Keratinocyte (primary cell): Measurements from ENCODE around the gene KRT27. TPM values are rescaled to one million over a fixed set of nuclear protein-coding genes. Genes with fewer than 3 reads are reported as not detected.

Experiments used
- DNase-seq: peaks from one replicate; pipeline ENCODE4 v3.0.0-alpha.2; 2011; ENCODE audit warnings: low read depth, missing footprints, low spot score
- FAIRE-seq: peaks from 2 replicates; lab custom pipeline; 2011; peaks lifted over from hg19 to GRCh38; lab: Jason Lieb, UNC
- H2AFZ ChIP-seq: 2 replicates; pipeline ENCODE4 v1.6.0; 2012; ENCODE audit warnings: low read length, control low read depth, inconsistent platforms; ENCODE audit not compliant: control insufficient read depth
- H3K27ac ChIP-seq: 2 replicates; pipeline ENCODE4 v1.5.1; 2011; ENCODE audit warnings: low read length; ENCODE audit not compliant: control insufficient read depth, insufficient read depth
- H3K27me3 ChIP-seq: 3 replicates; pipeline ENCODE4 v1.6.0; 2011; ENCODE audit warnings: low read length; ENCODE audit not compliant: control insufficient read depth, insufficient read depth; ENCODE audit errors: extremely low read depth
- H3K36me3 ChIP-seq, 2 experiments: 2 replicates in 1 of 2; 3 replicates in 1 of 2; pipeline ENCODE4 v1.5.1; 2011; ENCODE audit warnings: low read length in 2 of 2, mild to moderate bottlenecking in 1 of 2; ENCODE audit not compliant: control insufficient read depth in 2 of 2, insufficient read depth in 2 of 2; ENCODE audit errors: extremely low read depth in 1 of 2
- H3K4me1 ChIP-seq: 3 replicates; pipeline ENCODE4 v1.5.1; 2011; ENCODE audit warnings: low read length; ENCODE audit not compliant: control insufficient read depth, insufficient read depth; ENCODE audit errors: extremely low read depth
- H3K4me2 ChIP-seq: 3 replicates; pipeline ENCODE4 v1.6.0; 2011; ENCODE audit warnings: low read depth, low read length; ENCODE audit not compliant: control insufficient read depth, insufficient read depth; ENCODE audit errors: extremely low read depth
- H3K4me3 ChIP-seq, 3 experiments: fragments of 200-600 bp in 1 of 3; sonication (generic) in 1 of 3; 2 replicates in 2 of 3; 3 replicates in 1 of 3; pipeline ENCODE4 v1.5.1; 2011 to 2016; ENCODE audit warnings: low read length in 3 of 3, mild to moderate bottlenecking in 3 of 3, control low read depth in 2 of 3, inconsistent platforms in 1 of 3, low read depth in 1 of 3, mixed read lengths in 1 of 3, mixed run types in 1 of 3, moderate library complexity in 1 of 3; ENCODE audit not compliant: control insufficient read depth in 2 of 3, insufficient read depth in 2 of 3; ENCODE audit errors: extremely low read depth in 1 of 3
- H3K79me2 ChIP-seq: 2 replicates; pipeline ENCODE4 v1.6.0; 2012; ENCODE audit warnings: low read length; ENCODE audit not compliant: control insufficient read depth, insufficient read depth
- H3K9ac ChIP-seq: 3 replicates; pipeline ENCODE4 v1.6.0; 2011; ENCODE audit warnings: low read length; ENCODE audit not compliant: control insufficient read depth, insufficient read depth; ENCODE audit errors: extremely low read depth
- H3K9me1 ChIP-seq: 3 replicates; pipeline ENCODE4 v1.6.0; 2011; ENCODE audit warnings: low read length; ENCODE audit not compliant: control insufficient read depth, insufficient read depth; ENCODE audit errors: extremely low read depth
- H3K9me3 ChIP-seq: 2 replicates; pipeline ENCODE4 v1.5.1; 2012; ENCODE audit warnings: low read depth, low read length; ENCODE audit not compliant: control insufficient read depth
- H4K20me1 ChIP-seq: 3 replicates; pipeline ENCODE4 v1.6.0; 2011; ENCODE audit warnings: low read length; ENCODE audit not compliant: control insufficient read depth, insufficient read depth; ENCODE audit errors: extremely low read depth
- EZH2 ChIP-seq: IDR thresholded peaks from one replicate; pipeline ENCODE4 v1.6.1; 2012; ENCODE audit warnings: inconsistent platforms, mild to moderate bottlenecking, low read length, moderate library complexity
- dilution Hi-C: fragments of 300-500 bp; cut with MboI; formaldehyde crosslinking; loops from one replicate; pipeline ENCODE4 v1.7.0; 2020; ENCODE audit warnings: low sequenced_read_pairs; ENCODE audit not compliant: extremely low pct_ligation_motif_present
- polyA plus RNA-seq, 5 experiments: library from polyadenylated mRNA; depleted of rRNA in 3 of 5; stranded (reverse) in 3 of 5; stranded (forward) in 1 of 5; unstranded in 1 of 5; fragments of >200 nt; gene quantifications; 1 replicate in 1 of 5; 2 replicates in 3 of 5; 3 replicates in 1 of 5; pipeline versions ENCODE4 v1.2.1 to v1.2.3, GENCODE V29; 2011 to 2012; ENCODE audit warnings: missing spikeins in 2 of 5, low read depth in 1 of 5, low replicate concordance in 1 of 5
- TF ChIP-seq, protein P1 (sequence below), 3 experiments: IDR thresholded peaks in 1 of 3; conservative IDR thresholded peaks in 1 of 3; optimal IDR thresholded peaks in 1 of 3; 2 replicates in 2 of 3; 3 replicates in 1 of 3; pipeline versions ENCODE3 to v1.5.1; 2011; ENCODE audit warnings: low read length in 3 of 3, mild to moderate bottlenecking in 3 of 3, moderate library complexity in 2 of 3, control low read depth in 1 of 3, inconsistent platforms in 1 of 3; ENCODE audit not compliant: insufficient read depth in 2 of 3; ENCODE audit errors: extremely low read depth in 1 of 3

The KRT27 gene
- polyA plus RNA-seq, 1 donor (not counting 4 experiments of a cell fraction or from before 2014, with no cell fraction given): not detected

DNA sequence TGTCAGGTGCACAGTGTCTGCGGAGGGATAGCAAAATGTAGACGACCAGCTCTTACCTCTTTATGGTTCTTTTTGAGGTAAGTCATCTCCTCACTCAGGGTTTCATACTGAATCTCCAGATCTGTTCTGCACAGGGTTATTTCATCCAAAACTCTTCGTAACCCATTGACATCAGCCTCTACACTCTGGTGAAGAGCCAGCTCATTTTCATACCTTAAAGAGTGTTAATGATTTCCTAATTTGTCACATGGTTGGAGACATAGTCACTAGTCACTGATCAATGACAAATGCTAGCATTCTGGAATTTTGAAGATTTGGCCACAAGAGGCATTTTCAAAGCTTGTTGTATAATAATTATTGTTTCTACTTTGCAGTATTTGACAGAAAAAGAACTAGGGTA lies 28.5 kb downstream of the KRT27 start:
- no peak overlapping the region for H2AFZ ChIP-seq
- H3K36me3 ChIP-seq: no peaks in the 10 kb centered on the region
- DNase-seq: no peak
- no peak overlapping the region for H3K4me3 ChIP-seq
- FAIRE-seq: no peak
- H3K4me2 ChIP-seq: no peak overlapping the region
- no peak for TF ChIP-seq EZH2
- TF ChIP-seq, protein P1, sequence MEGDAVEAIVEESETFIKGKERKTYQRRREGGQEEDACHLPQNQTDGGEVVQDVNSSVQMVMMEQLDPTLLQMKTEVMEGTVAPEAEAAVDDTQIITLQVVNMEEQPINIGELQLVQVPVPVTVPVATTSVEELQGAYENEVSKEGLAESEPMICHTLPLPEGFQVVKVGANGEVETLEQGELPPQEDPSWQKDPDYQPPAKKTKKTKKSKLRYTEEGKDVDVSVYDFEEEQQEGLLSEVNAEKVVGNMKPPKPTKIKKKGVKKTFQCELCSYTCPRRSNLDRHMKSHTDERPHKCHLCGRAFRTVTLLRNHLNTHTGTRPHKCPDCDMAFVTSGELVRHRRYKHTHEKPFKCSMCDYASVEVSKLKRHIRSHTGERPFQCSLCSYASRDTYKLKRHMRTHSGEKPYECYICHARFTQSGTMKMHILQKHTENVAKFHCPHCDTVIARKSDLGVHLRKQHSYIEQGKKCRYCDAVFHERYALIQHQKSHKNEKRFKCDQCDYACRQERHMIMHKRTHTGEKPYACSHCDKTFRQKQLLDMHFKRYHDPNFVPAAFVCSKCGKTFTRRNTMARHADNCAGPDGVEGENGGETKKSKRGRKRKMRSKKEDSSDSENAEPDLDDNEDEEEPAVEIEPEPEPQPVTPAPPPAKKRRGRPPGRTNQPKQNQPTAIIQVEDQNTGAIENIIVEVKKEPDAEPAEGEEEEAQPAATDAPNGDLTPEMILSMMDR (optimal IDR thresholded peaks at IDR 0.05 in 1 of 3, IDR thresholded peaks at IDR 0.05 in 1 of 3, conservative IDR thresholded peaks at IDR 0.05 in 1 of 3; ENCODE audit: extremely low read depth in 1 of 3, insufficient read depth in 2 of 3, low read length in 3 of 3): no peak
- no peak overlapping the region for H3K9ac ChIP-seq
- no peaks in the 10 kb centered on the region for H3K4me1 ChIP-seq
- no peak overlapping the region for H3K27ac ChIP-seq
- no peaks in the 10 kb centered on the region for H3K9me1 ChIP-seq
- no peaks in the 10 kb centered on the region for H4K20me1 ChIP-seq
- no peaks in the 10 kb centered on the region for H3K79me2 ChIP-seq
- H3K9me3 ChIP-seq: no peaks in the 10 kb centered on the region
- dilution Hi-C loops: no loop called here
- H3K27me3 ChIP-seq: no peaks in the 10 kb centered on the region

DNA sequence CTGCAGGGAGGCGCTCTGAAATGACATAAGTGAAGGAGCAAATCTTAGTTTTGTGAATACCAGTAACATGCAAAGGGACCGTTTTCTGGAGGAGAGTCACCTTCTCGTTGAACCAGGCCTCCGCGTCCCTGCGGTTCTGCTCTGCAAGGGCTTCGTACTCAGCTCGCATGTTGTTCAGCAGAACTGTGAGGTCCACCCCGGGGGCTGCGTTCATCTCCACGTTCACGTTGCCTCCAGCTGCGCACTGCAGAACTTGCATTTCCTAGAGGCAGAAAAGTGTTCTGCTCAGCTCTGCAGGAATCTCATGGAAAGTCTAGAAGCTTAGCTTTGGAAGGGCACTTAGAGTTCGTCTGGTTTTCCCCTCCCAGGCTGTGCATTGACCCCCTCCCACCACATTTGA lies 31.3 kb downstream of the KRT27 start:
- H3K4me1 ChIP-seq: no peaks in the 10 kb centered on the region
- no peaks in the 10 kb centered on the region for H3K79me2 ChIP-seq
- H3K9me1 ChIP-seq: no peaks in the 10 kb centered on the region
- no peaks in the 10 kb centered on the region for H3K9me3 ChIP-seq
- H3K4me3 ChIP-seq: no peak overlapping the region
- H3K4me2 ChIP-seq: no peak overlapping the region
- H3K27me3 ChIP-seq: no peaks in the 10 kb centered on the region
- no peaks in the 10 kb centered on the region for H4K20me1 ChIP-seq
- dilution Hi-C loops: no loop called here
- TF ChIP-seq, protein P1 (optimal IDR thresholded peaks at IDR 0.05 in 1 of 3, IDR thresholded peaks at IDR 0.05 in 1 of 3, conservative IDR thresholded peaks at IDR 0.05 in 1 of 3; ENCODE audit: extremely low read depth in 1 of 3, insufficient read depth in 2 of 3, low read length in 3 of 3): no peak
- no peak for TF ChIP-seq EZH2
- H3K27ac ChIP-seq: no peak overlapping the region
- DNase-seq (no peak), FAIRE-seq (no peak)
- H3K36me3 ChIP-seq: no peaks in the 10 kb centered on the region
- H3K9ac ChIP-seq: no peak overlapping the region
- no peak overlapping the region for H2AFZ ChIP-seq
